Liver (tissue), 9 donors: Measurements from ENCODE around the gene TRIM8. TPM values are rescaled to one million over a fixed set of nuclear protein-coding genes. Genes with fewer than 3 reads are reported as not detected.

Experiments
- DNase-seq: peaks from one replicate; pipeline ENCODE4 v3.0.0-alpha.2; 2017; ENCODE audit warnings: low spot score
- H3K27ac ChIP-seq, 2 donors: one replicate each; pipeline ENCODE4 v1.7.0; 2013; ENCODE audit warnings: inconsistent platforms in 2 of 2, low read length in 2 of 2, control low read depth in 1 of 2, low read depth in 1 of 2, mild to moderate bottlenecking in 1 of 2
- H3K27me3 ChIP-seq, 4 donors: one replicate each; pipeline versions ENCODE4 v1.6.1 to v1.7.0; 2013; ENCODE audit warnings: low read length in 3 of 4, inconsistent platforms in 1 of 4, mild to moderate bottlenecking in 1 of 4, moderate library complexity in 1 of 4; ENCODE audit not compliant: control insufficient read depth in 4 of 4, insufficient read depth in 4 of 4
- H3K36me3 ChIP-seq, 4 donors: one replicate each; pipeline versions ENCODE4 v1.6.1 to v1.7.0; 2013; ENCODE audit warnings: low read length in 3 of 4, mild to moderate bottlenecking in 3 of 4, low read depth in 1 of 4, moderate library complexity in 1 of 4; ENCODE audit not compliant: control insufficient read depth in 4 of 4, insufficient read depth in 3 of 4
- H3K4me1 ChIP-seq, 4 donors: one replicate each; pipeline versions ENCODE4 v1.6.1 to v1.7.0; 2013; ENCODE audit warnings: low read length in 3 of 4, mild to moderate bottlenecking in 3 of 4, moderate library complexity in 1 of 4; ENCODE audit not compliant: control insufficient read depth in 4 of 4, insufficient read depth in 4 of 4
- H3K4me3 ChIP-seq, 3 donors: one replicate each; pipeline versions ENCODE4 v1.6.1 to v1.7.0; 2013; ENCODE audit warnings: low read length in 3 of 3, control low read depth in 1 of 3, low read depth in 1 of 3, mild to moderate bottlenecking in 1 of 3
- H3K9ac ChIP-seq, 2 donors: one replicate each; pipeline ENCODE4 v1.7.0; 2013; ENCODE audit warnings: low read length in 2 of 2, mild to moderate bottlenecking in 2 of 2, moderate library complexity in 2 of 2, control low read depth in 1 of 2, low read depth in 1 of 2
- H3K9me3 ChIP-seq, 4 donors: one replicate each; pipeline versions ENCODE4 v1.6.1 to v1.7.0; 2013; ENCODE audit warnings: low read length in 3 of 4; ENCODE audit not compliant: control insufficient read depth in 4 of 4
- CTCF ChIP-seq: fragments of 150-350 bp; IDR thresholded peaks from 2 replicates; pipeline ENCODE4 v1.5.1; 2017; ENCODE audit warnings: improper control_type of control experiment, low read depth, low read length; ENCODE audit not compliant: missing input control
- FOXA1 ChIP-seq: IDR thresholded peaks from 2 replicates; pipeline ENCODE4 v1.6.1; 2016; ENCODE audit warnings: antibody characterized with exemption
- FOXA2 ChIP-seq: IDR thresholded peaks from 2 replicates; pipeline ENCODE4 v1.6.1; 2016; ENCODE audit warnings: antibody characterized with exemption
- GABPA ChIP-seq, 2 donors: IDR thresholded peaks in 1 of 2; conservative IDR thresholded peaks in 1 of 2; 2 replicates each; pipeline ENCODE4 v1.6.1; 2016; ENCODE audit warnings: antibody characterized with exemption in 2 of 2, mild to moderate bottlenecking in 1 of 2, moderate library complexity in 1 of 2
- HNF4A ChIP-seq, 2 donors: conservative IDR thresholded peaks; 2 replicates each; pipeline ENCODE4 v1.6.1; 2016; ENCODE audit warnings: antibody characterized with exemption in 2 of 2, mild to moderate bottlenecking in 2 of 2
- HNF4G ChIP-seq: IDR thresholded peaks from 2 replicates; pipeline ENCODE4 v1.6.1; 2016; ENCODE audit warnings: antibody characterized with exemption
- NR2F2 ChIP-seq: IDR thresholded peaks from 2 replicates; pipeline ENCODE4 v1.6.1; 2016; ENCODE audit warnings: antibody characterized with exemption
- RAD21 ChIP-seq, 2 donors: IDR thresholded peaks; 2 replicates each; pipeline ENCODE4 v1.6.1; 2016; ENCODE audit warnings: antibody characterized with exemption in 2 of 2, mild to moderate bottlenecking in 2 of 2
- RXRA ChIP-seq, 2 donors: IDR thresholded peaks; 2 replicates each; pipeline ENCODE4 v1.6.1; 2017 to 2018; ENCODE audit warnings: antibody characterized with exemption in 2 of 2, mild to moderate bottlenecking in 1 of 2
- SP1 ChIP-seq: IDR thresholded peaks from 2 replicates; pipeline ENCODE4 v1.6.1; 2018; ENCODE audit warnings: antibody characterized with exemption, mild to moderate bottlenecking
- TAF1 ChIP-seq: conservative IDR thresholded peaks from 2 replicates; pipeline ENCODE4 v1.6.1; 2016; ENCODE audit warnings: antibody characterized with exemption, mild to moderate bottlenecking
- WGBS: extraction: QIAGEN DNeasy Blood & Tissue Kit; methylation state at CpG from one replicate; pipeline ENCODE4 v1.1.7; 2013; 5-methylcytosine and 5-hydroxymethylcytosine counted together
- polyA plus RNA-seq, 2 donors: library from polyadenylated mRNA; stranded (reverse) in 1 of 2; unstranded in 1 of 2; fragments of 200-250 nt in 1 of 2; fragments of >200 nt in 1 of 2; fragmentation: Nextera tagmentation in 1 of 2; extraction: Ambion mirVana in 1 of 2; gene quantifications; one replicate each; pipeline versions ENCODE4 v1.2.1 to v1.2.3, GENCODE V29; 2013 to 2015
- total RNA-seq, 2 donors: library from RNA; depleted of rRNA; stranded (reverse); fragments of >200 nt; gene quantifications; one replicate each; pipeline ENCODE4 v1.2.3, GENCODE V29; 2014
- TF ChIP-seq, protein P1 (sequence below): IDR thresholded peaks from 2 replicates; pipeline ENCODE4 v1.6.1; 2016; ENCODE audit warnings: antibody characterized with exemption
- TF ChIP-seq, protein P2 (sequence below): IDR thresholded peaks from 2 replicates; pipeline ENCODE4 v1.6.1; 2016; ENCODE audit warnings: antibody characterized with exemption, mild to moderate bottlenecking
- donor health status: healthy.
- donor health status: healthy.
- donor health status: healthy.
- donor health status: healthy.
- donor health status: healthy.

The TRIM8 gene, protein sequence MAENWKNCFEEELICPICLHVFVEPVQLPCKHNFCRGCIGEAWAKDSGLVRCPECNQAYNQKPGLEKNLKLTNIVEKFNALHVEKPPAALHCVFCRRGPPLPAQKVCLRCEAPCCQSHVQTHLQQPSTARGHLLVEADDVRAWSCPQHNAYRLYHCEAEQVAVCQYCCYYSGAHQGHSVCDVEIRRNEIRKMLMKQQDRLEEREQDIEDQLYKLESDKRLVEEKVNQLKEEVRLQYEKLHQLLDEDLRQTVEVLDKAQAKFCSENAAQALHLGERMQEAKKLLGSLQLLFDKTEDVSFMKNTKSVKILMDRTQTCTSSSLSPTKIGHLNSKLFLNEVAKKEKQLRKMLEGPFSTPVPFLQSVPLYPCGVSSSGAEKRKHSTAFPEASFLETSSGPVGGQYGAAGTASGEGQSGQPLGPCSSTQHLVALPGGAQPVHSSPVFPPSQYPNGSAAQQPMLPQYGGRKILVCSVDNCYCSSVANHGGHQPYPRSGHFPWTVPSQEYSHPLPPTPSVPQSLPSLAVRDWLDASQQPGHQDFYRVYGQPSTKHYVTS
- 10 to 100 TPM; 21.8 to 39.5 TPM for total RNA-seq
- polyA plus RNA-seq, result 10 to 100 TPM; 15.8 to 45.3 TPM

DNA sequence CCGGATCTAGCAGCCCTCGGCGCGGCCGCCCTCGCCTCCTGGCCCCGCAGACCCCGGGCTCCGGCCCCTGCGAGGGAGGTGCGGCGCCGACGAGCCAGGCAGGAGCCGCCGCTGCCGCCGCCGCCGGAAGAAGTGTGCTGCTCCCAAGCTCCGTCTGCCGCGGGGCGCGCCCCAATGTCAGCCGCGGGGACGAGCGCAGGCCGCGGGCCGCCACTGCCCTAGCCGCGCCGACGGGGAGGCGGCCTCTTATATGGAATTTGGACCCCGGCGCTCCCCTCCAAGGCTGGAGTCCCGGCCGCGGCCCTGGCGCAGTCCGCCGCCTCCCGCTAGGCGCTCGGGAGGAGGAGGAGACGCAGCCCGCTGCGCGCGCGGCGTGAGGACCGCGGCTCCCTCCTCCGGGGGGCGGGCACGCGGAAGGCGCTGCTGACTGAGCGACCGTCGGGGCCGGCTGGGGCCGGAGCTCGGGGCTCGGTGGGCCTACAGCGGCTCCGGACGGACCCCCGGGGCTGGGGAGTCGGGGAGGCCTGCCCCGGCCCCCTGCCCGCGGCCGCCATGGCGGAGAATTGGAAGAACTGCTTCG is at the start of gene TRIM8:
Gene TRIM8 (plus strand): TSS at position 414 of the 580 bp plus-strand sequence. CDS start 139 bp downstream, at position 553.
- peak; percentile 69 for DNase-seq
- peak in 1 of 2 donors; percentile 17 for TF ChIP-seq HNF4A (conservative IDR thresholded peaks at IDR 0.05)
- TF ChIP-seq GABPA (IDR thresholded peaks at IDR 0.05 in 1 of 2, conservative IDR thresholded peaks at IDR 0.05 in 1 of 2), result no peak
- H3K27me3 ChIP-seq, result no peaks in the 10 kb centered on the region
- H3K27ac ChIP-seq, result peak within 1 kb of the TSS; percentile 99
- no peaks in the 10 kb centered on the region for H3K9me3 ChIP-seq
- under 1% methylated on average over 80 of the region's 80 CpGs for WGBS
- H3K4me3 ChIP-seq, result peak within 1 kb of the TSS; percentile 78 to 93 (median 91)
- no peaks in the 10 kb centered on the region for H3K36me3 ChIP-seq
- peaks cover 17 to 44% (median 32%) of the 10 kb centered on the region in 4 donors for H3K4me1 ChIP-seq
- H3K9ac ChIP-seq, result peak within 1 kb of the TSS; percentile 92 to 99

DNA sequence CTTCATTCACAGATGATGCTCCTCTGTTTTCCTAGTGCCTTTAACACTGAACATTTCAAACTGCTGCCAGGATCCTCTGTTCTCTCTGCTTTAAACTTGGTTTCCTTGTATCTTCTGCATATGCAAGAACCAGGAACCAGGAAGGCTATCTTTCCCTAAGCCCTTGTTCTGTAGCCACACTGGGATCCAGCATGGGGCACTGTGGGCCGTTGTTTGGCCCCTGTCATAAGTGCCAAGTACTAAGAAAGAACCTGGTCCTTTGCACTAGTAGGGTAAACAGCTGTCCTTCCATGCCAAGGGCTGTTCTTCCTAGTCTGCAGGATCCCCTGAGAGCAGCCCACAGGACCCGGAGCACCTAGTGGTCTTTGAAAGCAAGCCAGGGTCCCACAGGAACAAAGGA is 49.0 kb upstream of the TRIM8 start:
- WGBS, result 55% methylated on average over 2 of the region's 2 CpGs
- Histone ChIP-seq H3K36me3 (no peaks in the 10 kb centered on the region), H3K27ac (no peak overlapping the region), H3K9me3 (no peaks in the 10 kb centered on the region), H3K9ac (no peak overlapping the region), H3K4me1 (peaks cover 16 to 32% (median 23%) of the 10 kb centered on the region in 4 donors), H3K4me3 (no peak overlapping the region), H3K27me3 (no peaks in the 10 kb centered on the region)
- TF ChIP-seq RXRA (IDR thresholded peaks at IDR 0.05) (no peak), NR2F2 (no peak), HNF4G (no peak), RAD21 (IDR thresholded peaks at IDR 0.05) (peak; percentile 45 to 52)
- DNase-seq, result no peak

DNA sequence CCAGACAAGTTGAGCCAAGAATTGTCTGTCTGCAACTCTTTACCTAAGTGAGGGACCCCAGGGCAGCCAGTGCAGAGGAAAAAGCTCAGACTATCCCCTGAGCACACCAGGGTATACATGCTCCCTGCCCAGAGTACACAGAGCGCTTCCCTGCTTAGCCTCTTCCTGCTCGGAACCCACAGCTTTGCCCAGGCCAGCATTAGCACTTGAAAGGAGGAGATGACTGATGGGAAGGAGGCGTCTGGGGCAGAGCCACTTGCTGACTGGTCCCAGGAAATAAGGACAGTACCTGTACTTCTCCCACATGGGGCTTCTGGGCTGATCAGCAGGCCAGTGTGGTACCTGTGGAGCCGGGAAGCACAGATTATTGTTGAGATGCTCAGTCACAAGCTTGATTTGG is 48.4 kb upstream of the TRIM8 start:
- no peaks in the 10 kb centered on the region for H3K27me3 ChIP-seq
- peaks cover 16 to 32% (median 23%) of the 10 kb centered on the region in 4 donors for H3K4me1 ChIP-seq
- peaks cover 0 to under 1% (median 0%) of the 10 kb centered on the region in 4 donors for H3K36me3 ChIP-seq
- no peak overlapping the region for H3K9ac ChIP-seq
- 96% methylated on average over 4 of the region's 4 CpGs for WGBS
- peak overlapping the region in 1 of 2 donors; percentile 94 for H3K27ac ChIP-seq
- no peak for TF ChIP-seq SP1
- no peak for TF ChIP-seq RXRA (IDR thresholded peaks at IDR 0.05)
- no peak for TF ChIP-seq FOXA1
- no peak for TF ChIP-seq NR2F2
- no peak for TF ChIP-seq RAD21 (IDR thresholded peaks at IDR 0.05)
- TF ChIP-seq TAF1, result no peak
- TF ChIP-seq, protein P1, sequence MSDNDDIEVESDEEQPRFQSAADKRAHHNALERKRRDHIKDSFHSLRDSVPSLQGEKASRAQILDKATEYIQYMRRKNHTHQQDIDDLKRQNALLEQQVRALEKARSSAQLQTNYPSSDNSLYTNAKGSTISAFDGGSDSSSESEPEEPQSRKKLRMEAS, result no peak
- no peak for DNase-seq
- H3K4me3 ChIP-seq, result no peak overlapping the region
- H3K9me3 ChIP-seq, result no peaks in the 10 kb centered on the region

DNA sequence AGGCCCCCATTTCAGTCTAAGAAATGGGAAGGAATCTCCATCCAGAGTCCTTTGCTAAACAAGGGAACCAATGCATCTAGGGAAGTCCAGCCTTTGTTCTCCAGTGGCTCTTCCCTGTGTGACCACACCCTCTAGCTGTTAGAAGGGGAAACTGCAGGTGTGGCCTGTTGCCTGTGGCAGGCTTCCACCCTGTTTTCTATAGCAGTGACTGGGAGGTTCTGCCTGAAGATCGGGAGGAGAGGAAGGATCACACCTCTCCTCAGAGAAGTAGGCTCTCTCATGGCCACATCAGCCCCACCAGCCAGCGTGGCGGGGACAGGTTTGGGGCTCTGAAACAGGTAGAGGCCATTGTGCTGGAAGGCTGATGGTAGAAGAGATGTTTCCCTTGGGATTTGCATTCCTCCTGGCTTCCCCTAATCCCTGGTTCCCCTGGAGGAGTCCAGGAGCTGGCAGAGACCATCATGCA is 47.7 kb upstream of the TRIM8 start:
- Histone ChIP-seq H3K4me1 (peaks cover 16 to 32% (median 23%) of the 10 kb centered on the region in 4 donors), H3K9ac (peak overlapping the region; percentile 7 to 40), H3K27ac (peak overlapping the region; percentile 74 to 94), H3K36me3 (peaks cover 0 to 4% (median 0%) of the 10 kb centered on the region in 4 donors), H3K9me3 (no peaks in the 10 kb centered on the region), H3K27me3 (no peaks in the 10 kb centered on the region), H3K4me3 (no peak overlapping the region)
- no peak for DNase-seq
- 64% methylated on average over 3 of the region's 3 CpGs for WGBS
- no peak for TF ChIP-seq FOXA2
- peak; percentile 86 for TF ChIP-seq CTCF
- TF ChIP-seq RAD21 (IDR thresholded peaks at IDR 0.05), result peak; percentile 85 to 90
- no peak for TF ChIP-seq FOXA1
- TF ChIP-seq NR2F2, result no peak
- peak in 1 of 2 donors; percentile 23 for TF ChIP-seq HNF4A (conservative IDR thresholded peaks at IDR 0.05)
- TF ChIP-seq, protein P2, sequence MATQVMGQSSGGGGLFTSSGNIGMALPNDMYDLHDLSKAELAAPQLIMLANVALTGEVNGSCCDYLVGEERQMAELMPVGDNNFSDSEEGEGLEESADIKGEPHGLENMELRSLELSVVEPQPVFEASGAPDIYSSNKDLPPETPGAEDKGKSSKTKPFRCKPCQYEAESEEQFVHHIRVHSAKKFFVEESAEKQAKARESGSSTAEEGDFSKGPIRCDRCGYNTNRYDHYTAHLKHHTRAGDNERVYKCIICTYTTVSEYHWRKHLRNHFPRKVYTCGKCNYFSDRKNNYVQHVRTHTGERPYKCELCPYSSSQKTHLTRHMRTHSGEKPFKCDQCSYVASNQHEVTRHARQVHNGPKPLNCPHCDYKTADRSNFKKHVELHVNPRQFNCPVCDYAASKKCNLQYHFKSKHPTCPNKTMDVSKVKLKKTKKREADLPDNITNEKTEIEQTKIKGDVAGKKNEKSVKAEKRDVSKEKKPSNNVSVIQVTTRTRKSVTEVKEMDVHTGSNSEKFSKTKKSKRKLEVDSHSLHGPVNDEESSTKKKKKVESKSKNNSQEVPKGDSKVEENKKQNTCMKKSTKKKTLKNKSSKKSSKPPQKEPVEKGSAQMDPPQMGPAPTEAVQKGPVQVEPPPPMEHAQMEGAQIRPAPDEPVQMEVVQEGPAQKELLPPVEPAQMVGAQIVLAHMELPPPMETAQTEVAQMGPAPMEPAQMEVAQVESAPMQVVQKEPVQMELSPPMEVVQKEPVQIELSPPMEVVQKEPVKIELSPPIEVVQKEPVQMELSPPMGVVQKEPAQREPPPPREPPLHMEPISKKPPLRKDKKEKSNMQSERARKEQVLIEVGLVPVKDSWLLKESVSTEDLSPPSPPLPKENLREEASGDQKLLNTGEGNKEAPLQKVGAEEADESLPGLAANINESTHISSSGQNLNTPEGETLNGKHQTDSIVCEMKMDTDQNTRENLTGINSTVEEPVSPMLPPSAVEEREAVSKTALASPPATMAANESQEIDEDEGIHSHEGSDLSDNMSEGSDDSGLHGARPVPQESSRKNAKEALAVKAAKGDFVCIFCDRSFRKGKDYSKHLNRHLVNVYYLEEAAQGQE, result peak; percentile 63
